Thymus (tissue), 11 donors: ENCODE measurements around the gene GPR34. TPM values are rescaled to one million over a fixed set of nuclear protein-coding genes. Genes with fewer than 3 reads are reported as not detected.
"Not testable (repeated sequence)": the region's sequence is repeated elsewhere in the genome, so short reads cannot be mapped to it uniquely, and the experiment has no call there.

Source experiments
- DNase-seq, 9 donors: peaks; one replicate each; pipeline ENCODE4 v3.0.0-alpha.2; 2013; ENCODE audit warnings: low spot score in 9 of 9, low read depth in 6 of 9, missing footprints in 1 of 9
- H3K27ac ChIP-seq, 2 donors: one replicate each; pipeline ENCODE4 v1.5.1; 2013; ENCODE audit warnings: control low read depth in 1 of 2, low read depth in 1 of 2, low read length in 1 of 2, mild to moderate bottlenecking in 1 of 2, moderate library complexity in 1 of 2
- H3K27me3 ChIP-seq, 2 donors: one replicate each; pipeline ENCODE4 v1.5.1; 2013; ENCODE audit warnings: low read length in 1 of 2; ENCODE audit not compliant: control insufficient read depth in 2 of 2, insufficient read depth in 1 of 2
- H3K36me3 ChIP-seq, 2 donors: one replicate each; pipeline ENCODE4 v1.5.1; 2013; ENCODE audit warnings: low read length in 1 of 2, mild to moderate bottlenecking in 1 of 2, moderate library complexity in 1 of 2; ENCODE audit not compliant: control insufficient read depth in 2 of 2, insufficient read depth in 2 of 2
- H3K4me1 ChIP-seq, 2 donors: one replicate each; pipeline ENCODE4 v1.5.1; 2013; ENCODE audit warnings: low read length in 2 of 2; ENCODE audit not compliant: control insufficient read depth in 2 of 2, insufficient read depth in 2 of 2
- H3K4me3 ChIP-seq, 2 donors: one replicate each; pipeline ENCODE4 v1.5.1; 2013; ENCODE audit warnings: low read length in 2 of 2, control low read depth in 1 of 2, mild to moderate bottlenecking in 1 of 2
- H3K9me3 ChIP-seq, 2 donors: one replicate each; pipeline ENCODE4 v1.5.1; 2013; ENCODE audit warnings: low read length in 1 of 2, mild to moderate bottlenecking in 1 of 2; ENCODE audit not compliant: control insufficient read depth in 2 of 2, insufficient read depth in 1 of 2
- WGBS: extraction: QIAGEN DNeasy Blood & Tissue Kit; methylation state at CpG from one replicate; pipeline ENCODE4 v1.1.7; 2013; 5-methylcytosine and 5-hydroxymethylcytosine counted together
- polyA plus RNA-seq: library from polyadenylated mRNA; stranded (reverse); fragments of 200-250 nt; gene quantifications from one replicate; pipeline ENCODE4 v1.2.3, GENCODE V29; 2013
- total RNA-seq: library from RNA; stranded (reverse); fragments of 120-200 nt; gene quantifications from one replicate; pipeline ENCODE4 v1.2.4, GENCODE V29; 2013
- donor health status: healthy.

GPR34 gene
- total and polyA plus RNA-seq, 2 donors = 6.8 to 11.9 TPM

DNA sequence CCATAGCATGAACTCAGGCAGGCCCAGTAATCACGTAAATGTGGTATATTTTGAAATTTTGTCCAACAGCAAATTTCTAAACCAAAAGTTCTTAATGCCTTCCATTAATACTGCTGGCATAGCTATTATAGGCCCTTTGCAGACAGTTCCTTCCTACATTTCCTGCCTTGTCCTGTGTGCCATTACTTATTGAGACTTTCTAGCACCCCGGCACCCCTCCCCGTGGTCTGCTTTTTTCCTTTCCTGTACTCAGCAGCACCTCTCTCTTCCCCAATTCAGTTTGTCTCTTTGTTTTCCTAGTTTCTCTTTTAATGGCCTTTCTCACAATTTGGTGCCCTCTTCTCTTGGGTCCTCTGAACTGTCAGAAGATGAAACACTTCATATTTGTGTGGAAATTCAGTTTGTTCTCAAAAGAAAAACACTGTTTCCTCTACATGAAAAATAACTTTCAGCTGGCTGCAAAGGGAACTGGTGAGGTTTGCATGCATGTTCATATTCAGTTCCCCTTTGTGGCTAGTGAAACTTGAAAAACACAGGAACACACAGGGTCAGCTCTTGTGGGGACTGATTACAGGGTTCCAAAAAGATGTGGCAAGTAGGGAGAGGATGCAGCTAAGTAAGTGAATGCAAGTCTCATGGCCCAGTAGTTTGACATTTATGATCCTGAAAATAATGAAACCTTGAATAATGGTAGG lies 17.1 kb downstream of the GPR34 start:
- WGBS = 26% methylated on average over 3 of the region's 3 CpGs
- H3K27me3 ChIP-seq = no peaks in the 10 kb centered on the region
- H3K4me3 ChIP-seq = no peak overlapping the region
- H3K4me1 ChIP-seq = peaks cover 0 to 12% of the 10 kb centered on the region in 2 donors
- peak in 1 of 9 donors; percentile 48 for DNase-seq
- peak overlapping the region; percentile 65 to 73 for H3K27ac ChIP-seq
- H3K36me3 ChIP-seq = no peaks in the 10 kb centered on the region
- no peaks in the 10 kb centered on the region for H3K9me3 ChIP-seq

DNA sequence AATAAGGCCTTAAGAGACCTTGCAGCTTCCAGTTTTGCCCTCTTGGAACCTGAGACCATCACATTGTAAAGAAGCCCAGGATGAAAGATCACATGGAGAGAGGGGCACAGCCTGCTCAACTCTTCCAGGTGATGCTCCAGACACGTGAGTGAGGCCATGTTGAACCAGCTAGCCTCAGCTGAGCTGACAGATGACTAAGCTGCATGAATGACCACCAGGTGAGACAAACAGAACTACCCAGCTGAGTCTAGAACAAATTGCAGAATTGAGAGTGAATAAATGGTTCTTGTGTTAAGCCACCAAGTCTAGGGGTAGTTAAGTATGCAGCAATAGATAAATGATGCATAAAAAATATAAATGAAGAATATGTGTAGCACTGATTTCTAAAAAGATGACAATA lies 18.4 kb downstream of the GPR34 start:
- peaks cover 0 to 12% of the 10 kb centered on the region in 2 donors for H3K4me1 ChIP-seq
- H3K27me3 ChIP-seq = no peaks in the 10 kb centered on the region
- H3K36me3 ChIP-seq = no peaks in the 10 kb centered on the region
- H3K27ac ChIP-seq = no peak overlapping the region
- H3K9me3 ChIP-seq = no peaks in the 10 kb centered on the region
- 95% methylated on average over 1 of the region's 1 CpG for WGBS
- no peak for DNase-seq
- H3K4me3 ChIP-seq = no peak overlapping the region

DNA sequence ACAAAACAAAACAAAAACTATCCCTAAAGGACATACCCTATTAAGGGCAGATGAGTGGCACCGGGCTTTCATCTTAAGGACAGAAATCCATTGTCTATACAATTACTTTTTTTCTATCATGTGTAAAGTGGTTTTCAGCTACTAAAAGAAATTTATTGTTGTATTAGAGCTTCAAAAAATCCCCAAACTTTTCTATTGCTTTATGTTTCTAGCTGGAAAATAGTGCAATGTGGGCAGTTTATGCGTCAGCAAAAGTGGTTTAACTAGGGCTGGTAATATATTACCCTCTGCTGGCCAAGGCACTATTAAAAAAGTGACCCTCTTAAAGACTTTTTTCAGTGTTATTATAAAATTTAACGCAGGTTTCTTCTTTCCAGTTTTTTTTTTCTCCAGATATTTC lies 19.7 kb downstream of the GPR34 start:
- no peak for DNase-seq
- Histone ChIP-seq H3K27ac (no peak overlapping the region), H3K4me3 (no peak overlapping the region), H3K9me3 (no peaks in the 10 kb centered on the region), H3K36me3 (no peaks in the 10 kb centered on the region), H3K27me3 (no peaks in the 10 kb centered on the region), H3K4me1 (peaks cover 0 to 12% of the 10 kb centered on the region in 2 donors)
- 64% methylated on average over 3 of the region's 3 CpGs for WGBS

DNA sequence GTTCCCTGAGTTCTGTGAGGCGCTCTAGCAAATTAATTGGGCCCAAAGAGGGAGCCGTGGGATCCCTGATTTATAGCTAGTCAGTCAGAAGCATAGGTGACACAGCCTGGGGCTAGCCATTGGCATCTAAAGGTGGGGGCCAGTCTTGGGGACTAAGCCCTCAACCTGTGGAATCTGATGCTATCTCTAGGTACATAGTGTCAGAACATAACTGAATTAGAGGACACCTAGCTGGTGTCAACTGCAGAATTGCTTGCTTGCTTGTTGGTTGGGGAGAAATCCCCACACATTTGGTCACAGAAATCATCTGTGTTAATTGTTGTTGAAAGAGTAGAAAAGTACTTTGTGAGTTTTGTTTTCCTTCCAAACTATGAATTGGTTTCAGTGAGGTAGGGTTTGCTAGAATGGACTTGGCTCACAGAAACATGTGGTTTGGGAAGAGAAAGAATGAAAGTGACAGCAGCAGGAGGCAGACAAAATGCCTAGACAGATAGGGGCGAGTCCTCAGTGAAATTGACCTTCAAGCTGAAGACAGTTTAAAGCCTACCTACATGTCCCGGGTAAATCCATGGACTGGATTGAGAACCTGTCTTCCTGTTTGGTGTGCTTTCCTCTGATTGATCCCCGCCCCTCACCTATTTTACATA lies 22.4 kb downstream of the GPR34 start:
- no peak overlapping the region for H3K27ac ChIP-seq
- peaks cover 0 to 2% of the 10 kb centered on the region in 2 donors for H3K36me3 ChIP-seq
- no peaks in the 10 kb centered on the region for H3K27me3 ChIP-seq
- 97% methylated on average over 5 of the region's 5 CpGs for WGBS
- H3K4me3 ChIP-seq = no peak overlapping the region
- no peak for DNase-seq
- H3K9me3 ChIP-seq = no peaks in the 10 kb centered on the region
- H3K4me1 ChIP-seq = peaks cover 0 to under 1% of the 10 kb centered on the region in 2 donors

DNA sequence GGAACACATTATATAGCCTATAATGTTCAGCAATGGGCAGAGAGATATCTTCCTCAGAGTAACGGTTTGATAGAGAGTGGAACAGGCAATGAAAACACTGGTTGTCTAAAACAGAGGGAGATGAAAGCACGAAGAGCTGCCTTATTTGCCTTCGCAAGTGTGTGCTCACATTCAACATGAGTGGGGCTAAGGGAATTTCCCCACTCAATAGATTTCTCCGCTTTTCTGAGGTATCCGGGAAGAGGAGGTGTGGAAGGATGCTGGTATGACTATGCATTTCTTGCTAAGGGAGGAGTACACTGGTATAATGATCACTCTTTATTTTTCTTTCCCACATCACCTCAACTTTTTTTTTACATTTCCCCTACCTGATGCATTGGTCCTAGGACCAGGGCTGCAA lies 27.4 kb downstream of the GPR34 start:
- no peaks in the 10 kb centered on the region for H3K4me1 ChIP-seq
- peaks cover 2 to 7% of the 10 kb centered on the region in 2 donors for H3K36me3 ChIP-seq
- H3K27ac ChIP-seq = peak overlapping the region in 1 of 2 donors; percentile 31
- peaks cover 2 to 16% of the 10 kb centered on the region in 2 donors for H3K9me3 ChIP-seq
- whole genome bisulfite sequencing = 97% methylated on average over 5 of the region's 5 CpGs
- no peak overlapping the region for H3K4me3 ChIP-seq
- DNase-seq = no peak
- no peaks in the 10 kb centered on the region for H3K27me3 ChIP-seq

DNA sequence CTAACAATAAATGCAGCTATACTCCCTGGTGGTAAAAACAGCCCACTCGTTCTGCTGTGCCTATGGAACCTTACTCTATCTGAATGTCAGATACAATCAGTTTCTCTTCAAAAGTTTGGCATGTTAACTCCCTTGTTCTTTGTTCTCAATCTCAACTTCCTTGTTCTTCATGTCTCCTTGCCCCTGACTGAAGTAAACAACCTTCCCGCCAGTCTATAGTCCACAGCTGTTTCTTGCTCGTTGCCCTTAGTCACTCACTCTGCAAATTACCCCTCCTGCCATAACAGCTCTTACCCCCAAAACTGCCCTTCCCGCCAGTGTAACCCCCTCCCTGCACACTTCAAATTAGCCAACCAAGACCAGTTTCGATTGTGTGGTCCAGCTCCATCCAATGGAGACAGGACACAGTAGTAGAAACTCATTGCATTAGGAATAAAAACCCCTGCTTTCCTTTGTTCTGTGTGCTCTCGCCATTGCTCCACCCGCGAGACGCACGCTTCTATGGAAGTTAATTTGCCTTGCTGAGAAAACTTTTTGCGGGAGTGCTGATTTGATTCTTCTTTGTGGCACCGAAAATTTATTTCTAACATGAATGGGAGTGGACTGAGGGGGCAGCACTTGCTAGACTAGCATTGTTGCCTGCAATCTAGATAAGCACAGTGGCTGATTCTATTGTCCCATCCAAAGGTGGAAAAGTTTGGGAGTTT lies 28.1 kb downstream of the GPR34 start:
- Histone ChIP-seq H3K27ac (peak overlapping the region in 1 of 2 donors; percentile 31), H3K4me1 (no peaks in the 10 kb centered on the region), H3K36me3 (peaks cover 2 to 7% of the 10 kb centered on the region in 2 donors), H3K27me3 (no peaks in the 10 kb centered on the region), H3K9me3 (peaks cover 2 to 16% of the 10 kb centered on the region in 2 donors), H3K4me3 (no peak overlapping the region)
- peak in 1 of 9 donors; percentile 34 for DNase-seq
- 91% methylated on average over 12 of the region's 12 CpGs for WGBS

DNA sequence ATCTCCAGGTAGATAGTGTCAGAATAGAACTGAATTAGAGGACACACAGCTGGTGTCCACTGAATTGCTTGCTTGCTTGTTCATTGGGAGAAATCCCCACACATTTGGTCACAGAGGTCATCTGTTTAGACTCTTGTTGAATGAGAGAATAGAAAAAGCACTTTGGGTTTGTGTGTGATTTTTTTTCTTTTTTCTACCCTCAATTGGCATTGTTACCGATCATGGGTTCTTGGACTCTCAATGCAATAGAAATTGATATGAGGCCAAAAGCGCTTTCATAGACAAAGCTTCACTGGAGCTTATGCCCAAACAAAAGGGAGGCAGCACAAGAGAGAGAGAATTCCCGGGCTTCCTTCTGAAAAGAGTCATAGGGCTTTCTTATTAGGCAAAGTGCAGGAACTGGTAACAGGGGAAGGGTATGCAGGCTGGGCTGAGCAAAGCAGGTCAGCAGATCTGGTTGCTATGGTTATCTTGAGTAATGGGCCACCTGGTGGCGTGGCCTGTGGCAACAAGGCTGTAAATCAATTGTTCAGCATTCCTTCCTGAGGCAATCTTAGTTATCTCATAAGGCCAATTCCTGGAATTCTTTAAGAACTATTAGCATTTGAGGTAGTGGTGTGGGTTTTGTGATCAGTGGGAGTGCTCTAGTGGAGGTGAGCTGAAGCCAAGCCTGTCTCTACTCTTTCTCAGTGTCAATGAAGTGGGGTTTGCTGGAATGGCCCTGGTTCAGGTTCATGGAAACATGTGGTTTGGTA lies 29.9 kb downstream of the GPR34 start:
- H3K9me3 ChIP-seq = peaks cover 2 to 16% of the 10 kb centered on the region in 2 donors
- H3K27ac ChIP-seq = no peak overlapping the region
- peaks cover 2 to 7% of the 10 kb centered on the region in 2 donors for H3K36me3 ChIP-seq
- H3K27me3 ChIP-seq = no peaks in the 10 kb centered on the region
- H3K4me1 ChIP-seq = no peaks in the 10 kb centered on the region
- H3K4me3 ChIP-seq = no peak overlapping the region
- no peak for DNase-seq
- 100% methylated on average over 4 of the region's 4 CpGs for whole genome bisulfite sequencing

DNA sequence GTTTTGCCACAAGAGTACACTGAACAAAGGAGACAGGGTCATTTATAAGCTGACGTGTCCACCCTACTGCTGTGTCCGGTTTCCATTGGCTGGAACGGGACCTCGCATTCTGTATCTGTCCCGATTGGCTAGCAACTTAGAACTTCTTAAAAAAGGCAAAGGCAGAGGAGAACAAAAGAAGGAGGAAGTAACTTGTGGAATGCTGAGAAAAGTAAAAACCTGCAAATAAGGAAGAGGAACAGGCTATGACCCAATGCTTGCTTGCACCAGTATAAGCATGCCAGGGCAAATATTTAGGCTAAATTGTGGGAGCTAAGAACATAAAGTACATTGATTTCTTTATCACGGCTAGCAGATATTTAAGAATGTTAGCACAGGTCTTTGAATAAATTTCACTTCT lies 30.8 kb downstream of the GPR34 start:
- DNase-seq, H3K27me3 ChIP-seq, H3K4me1 ChIP-seq, H3K27ac ChIP-seq, H3K4me3 ChIP-seq, H3K36me3 ChIP-seq: not testable (repeated sequence)
- WGBS = 93% methylated on average over 6 of the region's 6 CpGs
- H3K9me3 ChIP-seq = peaks cover 2 to 16% of the 10 kb centered on the region in 2 donors
